D341Med (cell line): ENCODE data around the gene DNAJC7.

Source experiments
- DNase-seq: peaks from one replicate; pipeline ENCODE4 v3.0.0; 2012; ENCODE audit warnings: low spot score

Gene DNAJC7, protein sequence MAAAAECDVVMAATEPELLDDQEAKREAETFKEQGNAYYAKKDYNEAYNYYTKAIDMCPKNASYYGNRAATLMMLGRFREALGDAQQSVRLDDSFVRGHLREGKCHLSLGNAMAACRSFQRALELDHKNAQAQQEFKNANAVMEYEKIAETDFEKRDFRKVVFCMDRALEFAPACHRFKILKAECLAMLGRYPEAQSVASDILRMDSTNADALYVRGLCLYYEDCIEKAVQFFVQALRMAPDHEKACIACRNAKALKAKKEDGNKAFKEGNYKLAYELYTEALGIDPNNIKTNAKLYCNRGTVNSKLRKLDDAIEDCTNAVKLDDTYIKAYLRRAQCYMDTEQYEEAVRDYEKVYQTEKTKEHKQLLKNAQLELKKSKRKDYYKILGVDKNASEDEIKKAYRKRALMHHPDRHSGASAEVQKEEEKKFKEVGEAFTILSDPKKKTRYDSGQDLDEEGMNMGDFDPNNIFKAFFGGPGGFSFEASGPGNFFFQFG

DNA sequence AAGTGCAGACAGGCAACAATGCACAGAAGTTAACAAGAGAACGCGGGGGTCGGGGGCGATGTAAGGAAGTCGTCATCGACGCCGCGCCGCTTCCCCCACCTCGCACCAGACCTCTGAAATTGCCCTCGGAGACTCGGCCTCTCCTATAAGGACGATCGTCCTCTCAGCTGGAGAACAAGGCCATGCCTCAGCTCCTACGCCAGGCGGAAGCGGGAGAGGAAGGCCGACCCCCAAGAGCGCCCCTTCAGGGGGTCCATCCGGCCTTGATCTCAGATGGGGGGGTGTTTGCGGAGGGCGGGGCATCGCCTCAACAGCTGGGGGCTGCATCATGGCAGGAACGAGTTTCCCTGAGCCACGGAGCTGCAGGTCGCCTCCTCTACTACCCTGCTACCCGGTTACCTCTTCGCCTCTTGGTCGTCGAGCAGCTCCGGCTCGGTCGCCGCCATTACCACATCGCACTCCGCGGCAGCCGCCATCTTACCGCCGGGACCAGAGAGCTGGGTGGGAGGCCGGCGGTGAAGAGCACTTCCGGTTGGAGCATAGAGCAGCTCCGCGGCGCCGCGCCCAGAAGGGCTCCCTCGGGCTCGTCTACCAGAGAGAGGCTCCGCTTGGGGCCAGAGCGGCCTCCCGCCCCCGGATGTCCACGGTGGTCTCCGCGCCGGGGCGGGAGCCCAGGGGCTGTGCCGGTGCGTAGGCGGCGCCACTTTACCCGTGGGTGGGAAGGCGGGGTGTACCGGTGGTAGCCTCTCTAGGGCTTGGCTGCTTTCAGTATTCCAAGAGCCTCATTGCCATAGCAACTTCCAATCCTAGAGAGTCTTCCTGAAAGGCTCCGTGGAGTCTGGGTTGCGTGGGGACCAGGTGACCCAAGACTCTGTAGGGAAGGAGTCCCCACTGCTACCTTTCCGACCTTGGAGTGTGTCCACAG lies at the start of gene DNAJC7:
TSS of gene DNAJC7 (minus strand) at position 499 of the 925 bp plus-strand sequence. CDS start at position 476, 23 bp downstream.
- peak; percentile 98 for DNase-seq

GRCh38 chr17:42065201-42065600 lies 48.0 kb upstream of the DNAJC7 start:
- DNase-seq: no peak

DNA sequence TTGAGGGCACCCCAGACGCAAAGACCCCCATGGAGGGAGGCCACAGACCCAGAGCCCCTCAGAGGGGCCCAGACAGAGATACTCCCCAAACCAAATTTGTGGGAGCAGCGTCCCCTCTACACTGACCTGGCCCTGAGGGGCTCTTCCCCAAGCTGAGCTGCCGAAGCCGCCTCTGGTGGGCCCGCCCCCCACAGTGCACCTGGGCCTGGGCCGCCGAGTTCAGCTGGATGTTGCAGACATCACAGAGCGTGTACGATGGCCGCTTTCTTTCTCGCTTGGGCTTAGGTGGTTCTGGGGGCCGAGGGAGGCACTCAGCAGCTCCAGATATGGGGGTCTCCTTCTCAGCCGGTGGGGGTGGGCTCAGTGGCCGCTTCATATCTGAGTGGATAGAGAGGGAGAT lies 45.4 kb upstream of the DNAJC7 start:
- no peak for DNase-seq

- DNase-seq: no peak
Observed at GRCh38 chr17:42061646-42062487, 44.6 kb upstream of the DNAJC7 start.

DNA sequence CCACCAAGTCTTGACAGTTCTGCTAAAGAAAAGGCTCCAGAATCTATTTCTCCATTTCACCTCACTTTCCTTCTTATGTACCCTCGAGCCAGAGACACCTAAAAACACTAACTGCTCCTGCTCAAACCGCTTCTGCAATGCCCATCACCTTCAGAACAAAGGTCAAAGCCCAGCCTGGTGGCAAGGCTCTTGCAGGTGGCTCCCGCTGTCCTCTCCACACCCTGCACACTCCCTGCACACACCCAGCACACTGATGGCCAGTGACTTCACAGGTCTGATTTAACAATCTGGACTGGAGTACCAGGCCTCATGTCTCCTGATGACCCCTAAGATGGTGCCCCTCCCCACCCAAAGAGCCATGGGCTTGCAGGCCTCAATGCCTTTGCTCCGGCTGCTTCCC lies 43.0 kb upstream of the DNAJC7 start:
- no peak for DNase-seq

GRCh38 chr17:42059815-42060214 lies 42.6 kb upstream of the DNAJC7 start:
- no peak for DNase-seq

DNA sequence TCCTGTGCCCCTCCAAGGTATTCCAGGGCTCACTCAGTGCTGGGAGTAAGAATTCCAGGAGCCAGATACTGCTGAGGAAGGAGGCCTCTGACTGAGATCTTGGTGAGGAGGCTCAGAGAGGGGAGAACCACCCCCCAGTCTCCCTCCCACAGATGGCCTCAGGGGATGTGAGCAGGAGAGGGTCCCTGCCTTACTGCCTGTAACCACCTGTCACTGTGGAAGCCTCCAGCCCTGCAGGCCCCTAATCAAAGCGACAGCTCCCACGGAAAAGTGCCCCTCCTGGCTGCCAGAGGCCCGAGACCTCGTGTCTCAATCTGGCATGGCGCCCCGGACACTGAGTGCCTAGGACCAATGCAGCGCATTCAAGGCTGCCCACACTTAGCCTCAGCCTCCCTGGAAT lies 40.8 kb upstream of the DNAJC7 start:
- no peak for DNase-seq

- DNase-seq: no peak
Observed at GRCh38 chr17:42056635-42057034, 39.4 kb upstream of the DNAJC7 start.

DNA sequence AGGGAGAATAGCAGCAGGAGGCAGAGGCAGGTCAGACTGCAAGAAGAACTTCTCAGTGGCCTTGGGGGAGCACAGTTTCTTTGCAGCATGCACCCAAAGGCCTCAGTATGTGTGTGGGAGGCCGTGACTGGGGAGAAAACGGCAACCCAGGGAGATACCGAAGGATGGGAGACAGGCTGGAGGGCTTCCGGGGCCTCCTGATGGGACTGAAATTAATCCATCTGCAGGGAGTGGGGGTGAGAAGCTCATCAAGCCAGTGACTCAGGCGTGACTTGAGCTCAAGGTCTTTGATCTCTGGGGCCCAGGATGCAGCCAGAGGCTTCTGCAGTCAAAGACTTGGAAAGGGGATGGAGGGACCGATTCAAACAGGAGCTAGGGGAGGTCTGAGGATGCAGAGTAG lies 38.3 kb upstream of the DNAJC7 start:
- DNase-seq: no peak

DNA sequence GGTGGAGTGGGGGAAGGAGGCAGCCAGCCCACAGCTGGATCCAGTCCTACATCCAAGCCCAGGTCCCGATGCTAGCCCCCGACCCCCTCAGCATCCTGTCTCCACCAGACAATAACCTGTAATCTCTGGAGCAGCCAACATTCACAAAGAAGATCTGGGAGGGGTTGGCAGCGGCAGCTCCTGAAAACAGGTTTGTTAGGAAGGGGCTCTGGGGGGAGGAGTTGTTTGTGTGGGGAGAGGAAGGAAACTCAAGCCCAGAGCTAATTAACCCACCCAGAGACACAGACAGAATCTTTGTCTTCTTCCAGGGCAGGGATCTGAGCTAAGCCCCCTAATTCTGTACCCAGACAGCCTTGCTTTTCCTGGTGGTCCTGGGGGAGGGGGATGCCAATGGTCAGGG lies 37.8 kb upstream of the DNAJC7 start:
- DNase-seq: no peak

GRCh38 chr17:42053731-42054500 lies 36.7 kb upstream of the DNAJC7 start:
- DNase-seq: no peak

DNA sequence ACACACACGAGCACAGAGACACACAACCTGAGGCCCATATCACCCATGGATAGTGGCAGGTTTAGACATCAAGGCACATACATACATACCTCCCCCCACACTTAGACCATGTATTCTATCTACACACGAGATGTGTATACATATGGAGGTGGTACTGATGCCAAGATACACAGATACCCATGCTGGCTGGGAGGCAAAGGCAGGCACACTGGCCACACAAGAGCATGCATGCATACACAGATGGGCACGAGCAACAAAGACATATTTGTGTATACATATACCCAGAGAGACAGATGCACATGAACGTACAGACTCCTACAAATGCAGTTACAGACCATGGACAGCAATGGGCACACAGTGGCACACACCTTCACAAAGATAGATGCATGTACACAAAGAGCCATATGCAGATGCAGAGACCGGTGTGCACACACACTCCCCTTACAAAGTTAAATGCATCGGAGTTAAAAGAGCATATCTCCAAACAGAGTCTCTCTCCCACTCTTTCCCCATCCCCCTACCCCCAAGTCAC lies 35.2 kb upstream of the DNAJC7 start:
- DNase-seq: no peak

GRCh38 chr17:42051645-42052044 lies 34.4 kb upstream of the DNAJC7 start:
- DNase-seq: no peak

DNA sequence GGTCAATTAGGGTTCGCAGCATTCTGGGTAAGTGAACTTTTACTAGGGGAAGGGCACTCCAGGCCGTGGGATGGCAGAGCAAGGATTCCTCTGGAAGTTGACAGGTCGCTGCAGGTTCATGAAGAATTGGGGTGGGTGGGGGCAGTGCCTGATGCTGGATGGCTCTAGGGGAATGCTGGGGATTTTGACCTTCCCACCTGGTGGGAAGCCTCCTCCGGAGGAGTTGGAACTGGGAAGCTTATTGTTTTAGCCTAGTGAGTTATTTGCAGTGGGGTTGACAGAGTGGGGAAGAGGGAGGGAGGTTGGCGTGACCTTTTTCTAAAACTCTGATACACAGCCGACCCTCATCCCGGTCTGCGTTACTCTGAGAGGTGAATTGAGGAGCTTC lies 33.8 kb upstream of the DNAJC7 start:
- no peak for DNase-seq

DNA sequence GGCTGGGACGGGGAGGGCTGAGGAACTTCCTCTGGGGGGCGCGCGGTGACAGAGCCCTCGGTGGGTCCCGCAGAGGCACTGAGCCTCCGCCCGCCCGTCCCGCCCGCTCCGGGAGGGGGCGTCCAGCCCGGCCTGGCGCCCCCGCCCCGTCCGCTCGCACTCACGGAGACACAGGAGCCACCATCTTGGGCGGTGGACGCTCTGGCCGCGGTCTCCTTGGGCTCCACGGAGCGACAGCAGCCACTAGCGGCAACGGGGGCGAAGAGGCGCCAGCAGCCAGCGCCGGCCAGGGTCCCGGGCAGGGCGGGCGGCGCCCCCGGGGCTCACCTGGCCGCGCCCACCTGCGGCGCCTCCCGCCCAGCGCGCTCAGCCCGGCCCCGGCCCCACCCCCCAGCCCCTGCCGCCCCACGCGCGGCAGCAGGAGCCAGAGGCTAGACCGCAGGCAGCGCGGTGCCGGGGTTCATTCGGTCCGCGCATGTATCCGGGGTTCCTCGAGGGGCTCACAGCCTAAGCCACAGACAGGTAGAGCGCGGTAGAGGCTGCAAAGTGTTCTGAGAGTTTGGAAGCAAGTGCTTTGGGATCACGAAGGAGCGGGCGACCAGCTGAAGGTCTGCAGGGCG lies 33.3 kb upstream of the DNAJC7 start, which contains the start of gene C17orf113:
TSS of gene C17orf113 (minus strand) at position 209 of the 620 bp plus-strand sequence. CDS start 7,225 bp downstream, outside the sequence.
- peak; percentile 95 for DNase-seq

- no peak for DNase-seq
Observed at GRCh38 chr17:42049834-42050392, 32.7 kb upstream of the DNAJC7 start.

DNA sequence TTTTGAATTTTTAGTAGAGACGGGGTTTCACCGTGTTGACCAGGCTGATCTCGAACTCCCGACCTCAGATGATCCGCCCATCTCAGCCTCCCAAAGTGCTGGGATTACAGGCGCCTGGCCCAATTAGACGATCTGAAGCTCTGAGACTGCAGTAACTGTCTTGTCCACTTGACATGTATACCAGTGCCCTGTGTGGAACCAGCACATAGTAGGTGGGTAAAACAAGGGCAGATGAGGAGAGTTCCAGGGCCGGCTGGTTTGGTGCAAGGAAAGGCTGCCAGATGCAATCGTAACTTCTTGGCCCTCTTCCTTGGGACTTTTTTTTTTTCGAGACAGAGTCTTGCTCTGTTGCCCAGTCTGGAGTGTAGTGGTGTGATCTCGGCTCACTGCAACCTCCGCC lies 30.1 kb upstream of the DNAJC7 start:
- no peak for DNase-seq

- DNase-seq: no peak
Observed at GRCh38 chr17:42045719-42046118, 28.5 kb upstream of the DNAJC7 start.

GRCh38 chr17:42042598-42043319 lies 25.5 kb upstream of the DNAJC7 start:
- DNase-seq: no peak
